HepG2 (cell line): Measurements from ENCODE around the gene LILRB3. TPM values are rescaled to one million over a fixed set of nuclear protein-coding genes. Genes with fewer than 3 reads are reported as not detected.

Source experiments
- ATAC-seq: fragments of 200-7000 bp; cut with Tn5 transposase; 3 replicates; pipeline ENCODE4 v1.9.1; 2020; ENCODE audit warnings: mild to moderate bottlenecking, moderate library complexity
- BruUV-seq: library from RNA; stranded (reverse); fragments of 400-500 nt; replicated peaks from 2 replicates; lab custom pipeline; 2021; lab: Mats Ljungman, UMichigan
- CTCF ChIA-PET: fragments of 300-600 bp; formaldehyde crosslinking; extraction: SDS; loops from one replicate; lab custom pipeline; 2021; ENCODE audit warnings: low total read pairs, inconsistent platforms, low intra/inter-chr PET ratio; lab: Yijun Ruan, JAX
- POLR2A ChIA-PET: fragments of 350-600 bp; sonication (Branson Sonifier 250); formaldehyde crosslinking; loops from one replicate; lab custom pipeline; 2020; ENCODE audit warnings: antibody characterized with exemption, inconsistent platforms; lab: Yijun Ruan, JAX
- DNase-seq: peaks from one replicate; pipeline ENCODE4 v3.0.0-alpha.2; 2015; ENCODE audit warnings: low spot score
- FAIRE-seq: peaks from 3 replicates; lab custom pipeline; 2011; peaks lifted over from hg19 to GRCh38; lab: Jason Lieb, UNC
- H2AFZ ChIP-seq: one replicate; pipeline ENCODE4 v1.6.1; 2011; ENCODE audit warnings: low read length, inconsistent platforms
- H3K27ac ChIP-seq: fragments of 300-600 bp; 3 replicates; pipeline ENCODE4 v1.8.0; 2011; ENCODE audit warnings: mixed run types, mild to moderate bottlenecking, mixed read lengths, low read length, inconsistent platforms; ENCODE audit not compliant: insufficient read depth; ENCODE audit errors: extremely low read length
- H3K27me3 ChIP-seq, 2 experiments: fragments of 200-600 bp in 1 of 2; 2 replicates in 1 of 2; 3 replicates in 1 of 2; pipeline versions ENCODE4 v1.6.0 to v1.8.0; 2011; ENCODE audit warnings: low read length in 2 of 2, mild to moderate bottlenecking in 2 of 2, moderate library complexity in 2 of 2, inconsistent platforms in 1 of 2; ENCODE audit not compliant: insufficient read depth in 2 of 2, control insufficient read depth in 1 of 2
- H3K36me3 ChIP-seq, 2 experiments: fragments of 200-600 bp in 1 of 2; replicated peaks in 1 of 2; 2 replicates in 1 of 2; 3 replicates in 1 of 2; pipeline versions ENCODE4 v1.5.1 to v1.8.0; 2011; ENCODE audit warnings: low read length in 2 of 2, inconsistent platforms in 1 of 2; ENCODE audit not compliant: insufficient read depth in 2 of 2, control insufficient read depth in 1 of 2
- H3K4me1 ChIP-seq: 2 replicates; pipeline ENCODE4 v1.5.1; 2012; ENCODE audit warnings: low read length, inconsistent platforms; ENCODE audit not compliant: insufficient read depth
- H3K4me2 ChIP-seq: 2 replicates; pipeline ENCODE4 v1.6.0; 2011; ENCODE audit warnings: low read depth, low read length, inconsistent platforms
- H3K4me3 ChIP-seq, 3 experiments: fragments of 200-600 bp in 1 of 3; sonication (generic), shearing (Covaris generic) in 1 of 3; replicated peaks in 1 of 3; 2 replicates each; pipeline ENCODE4 v1.5.1; 2011 to 2016; ENCODE audit warnings: low read length in 3 of 3, inconsistent platforms in 2 of 3, low read depth in 2 of 3, mild to moderate bottlenecking in 2 of 3, control low read depth in 1 of 3, mixed read lengths in 1 of 3; ENCODE audit not compliant: insufficient read depth in 1 of 3
- H3K79me2 ChIP-seq: one replicate; pipeline ENCODE4 v1.6.1; 2011; ENCODE audit warnings: low read length, inconsistent platforms; ENCODE audit not compliant: insufficient read depth
- H3K9ac ChIP-seq: 2 replicates; pipeline ENCODE4 v1.6.0; 2011; ENCODE audit warnings: mild to moderate bottlenecking, low read depth, low read length, inconsistent platforms; ENCODE audit not compliant: insufficient read depth
- H3K9me3 ChIP-seq: 2 replicates; pipeline ENCODE4 v1.5.1; 2012; ENCODE audit warnings: mild to moderate bottlenecking, low read length
- H4K20me1 ChIP-seq: 2 replicates; pipeline ENCODE4 v1.6.0; 2011; ENCODE audit warnings: inconsistent platforms, mild to moderate bottlenecking, low read length, moderate library complexity; ENCODE audit not compliant: insufficient read depth
- ARNTL ChIP-seq: sonication (generic); formaldehyde crosslinking; IDR thresholded peaks from 2 replicates; pipeline ENCODE4 v1.4.0; 2020; ENCODE audit warnings: mild to moderate bottlenecking, missing genetic modification reagents
- EHMT2 ChIP-seq: fragments of 200-600 bp; sonication (generic); IDR thresholded peaks from 2 replicates; pipeline ENCODE4 v1.7.0; 2017; ENCODE audit warnings: antibody characterized with exemption, low read depth, low read length, borderline replicate concordance
- EP300 ChIP-seq, 3 experiments: sonication (generic) in 1 of 3; formaldehyde crosslinking in 1 of 3; IDR thresholded peaks; 2 replicates each; pipeline versions ENCODE4 v1.5.1 to v1.6.1; 2011 to 2020; ENCODE audit warnings: low read depth in 2 of 3, low read length in 2 of 3, borderline replicate concordance in 1 of 3, improper control_type of control experiment in 1 of 3, mild to moderate bottlenecking in 1 of 3, missing genetic modification reagents in 1 of 3, moderate library complexity in 1 of 3
- HDAC1 ChIP-seq: sonication (generic); formaldehyde crosslinking; IDR thresholded peaks from 2 replicates; pipeline ENCODE4 v1.5.1; 2020; ENCODE audit warnings: mild to moderate bottlenecking, missing genetic modification reagents
- KAT8 ChIP-seq: IDR thresholded peaks from 2 replicates; pipeline ENCODE4 v1.6.1; 2016; ENCODE audit warnings: missing genetic modification reagents, missing compliant biosample characterization
- KDM6A ChIP-seq: IDR thresholded peaks from 2 replicates; pipeline ENCODE4 v1.6.1; 2016; ENCODE audit warnings: low read depth
- NCOA2 ChIP-seq: sonication (generic); formaldehyde crosslinking; IDR thresholded peaks from 2 replicates; pipeline ENCODE4 v1.8.0; 2022; ENCODE audit warnings: inconsistent platforms
- SRSF4 ChIP-seq: fragments of 200-400 bp; formaldehyde crosslinking; IDR thresholded peaks from one replicate; pipeline ENCODE4 v1.6.1; 2018; ENCODE audit warnings: mild to moderate bottlenecking, low read depth, low read length, moderate library complexity; ENCODE audit not compliant: poor library complexity, severe bottlenecking
- TFDP2 ChIP-seq: sonication (generic); formaldehyde crosslinking; IDR thresholded peaks from 2 replicates; pipeline ENCODE4 v1.4.0; 2020; ENCODE audit warnings: missing genetic modification reagents
- ZNF703 ChIP-seq: sonication (generic); formaldehyde crosslinking; IDR thresholded peaks from 2 replicates; pipeline ENCODE4 v1.5.1; 2020; ENCODE audit warnings: missing genetic modification reagents, mild to moderate bottlenecking, moderate library complexity, borderline replicate concordance
- WGBS: methylation state at CpG from one replicate; pipeline ENCODE4 v1.1.6; 2017; ENCODE audit warnings: low lambda C conversion rate; 5-methylcytosine and 5-hydroxymethylcytosine counted together
- in situ Hi-C: cut with HindIII; loops from 2 replicates; pipeline ENCODE4 v1.10.0; 2017; ENCODE audit warnings: low pct_unique_long_range_greater_than_20kb; ENCODE audit not compliant: extremely low pct_ligation_motif_present
- intact Hi-C: fragments of 100-400 bp; cut with micrococcal nuclease; formaldehyde crosslinking; loops from one replicate; pipeline ENCODE4 v1.10.0; 2022; ENCODE audit not compliant: unreplicated experiment
- polyA plus RNA-seq, 8 experiments: library from polyadenylated mRNA; depleted of rRNA in 3 of 8; stranded (reverse) in 7 of 8; unstranded in 1 of 8; fragments of >200 nt; fragmentation: Illumina TruSeq in 4 of 8; extraction: Trizol in 4 of 8; gene quantifications; 2 replicates each; pipeline versions ENCODE4 v1.2.1 to v1.2.3, GENCODE V29; 2011 to 2016; ENCODE audit warnings: low read depth in 4 of 8, missing spikeins in 1 of 8, mixed read lengths in 1 of 8; ENCODE audit not compliant: insufficient read depth in 1 of 8
- total RNA-seq, 5 experiments: library from RNA; depleted of rRNA; stranded (reverse); fragments of >200 nt; fragmentation: Illumina TruSeq; extraction: Trizol; gene quantifications; 2 replicates each; pipeline ENCODE4 v1.2.3, GENCODE V29; 2016; ENCODE audit warnings: low read depth in 1 of 5
- TF ChIP-seq, protein P1 (sequence below): sonication (generic); formaldehyde crosslinking; IDR thresholded peaks from 2 replicates; pipeline ENCODE4 v1.8.1; 2022; ENCODE audit warnings: mild to moderate bottlenecking, missing genetic modification reagents

LILRB3 gene
- total and polyA plus RNA-seq, 2 of the 13 experiments (the other 11 are each of a cell fraction or from before 2014, with no cell fraction given) = 0.22 TPM; not detected in 1

DNA sequence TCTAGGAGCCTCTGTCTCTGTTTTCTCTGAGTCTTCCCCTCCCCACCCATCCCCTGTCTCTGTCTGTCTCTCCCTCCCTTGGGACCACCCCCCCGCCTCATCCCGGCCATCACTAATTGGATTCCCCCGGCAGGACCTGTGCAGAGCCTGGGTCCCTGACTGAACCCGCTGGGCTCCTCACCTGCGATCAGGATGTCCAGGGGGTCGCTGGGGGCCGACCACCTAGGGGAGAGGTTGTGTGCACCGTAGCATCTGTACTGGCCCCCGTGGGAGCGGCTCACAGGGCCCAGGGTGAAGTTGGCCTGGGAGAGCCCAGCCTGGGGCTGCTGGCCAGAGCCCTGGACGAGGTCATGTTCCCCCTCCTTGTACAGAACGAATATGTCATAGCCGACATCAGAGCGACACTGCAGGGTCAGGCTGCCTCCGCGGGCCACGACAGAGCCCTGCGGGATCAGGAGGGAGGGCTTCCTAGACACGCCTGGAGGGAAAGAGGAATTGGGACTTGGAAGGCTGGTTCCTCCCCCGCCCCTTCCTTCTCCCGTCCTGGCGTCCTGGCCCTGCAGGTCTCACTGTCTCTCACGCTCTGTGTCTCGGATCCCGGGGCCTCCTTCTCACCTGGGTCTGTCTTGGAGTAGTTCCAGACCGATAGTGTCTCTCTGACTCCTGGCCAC is 32.4 kb upstream of the LILRB3 start:
- TF ChIP-seq TFDP2 (CRISPR knock-in tag) (no peak), ZNF703 (CRISPR knock-in tag) (no peak), EP300 (IDR thresholded peaks at IDR 0.05; ENCODE audit: low read depth in 2 of 2, low read length in 2 of 2) (no peak), EP300 (CRISPR knock-in tag; IDR thresholded peaks at IDR 0.05; ENCODE audit: borderline replicate concordance) (no peak), SRSF4 (no peak), EHMT2 (no peak), KAT8 (CRISPR knock-in tag) (no peak), NCOA2 (CRISPR knock-in tag) (no peak), ARNTL (CRISPR knock-in tag) (no peak), HDAC1 (CRISPR knock-in tag) (no peak), KDM6A (no peak)
- TF ChIP-seq, protein P1, sequence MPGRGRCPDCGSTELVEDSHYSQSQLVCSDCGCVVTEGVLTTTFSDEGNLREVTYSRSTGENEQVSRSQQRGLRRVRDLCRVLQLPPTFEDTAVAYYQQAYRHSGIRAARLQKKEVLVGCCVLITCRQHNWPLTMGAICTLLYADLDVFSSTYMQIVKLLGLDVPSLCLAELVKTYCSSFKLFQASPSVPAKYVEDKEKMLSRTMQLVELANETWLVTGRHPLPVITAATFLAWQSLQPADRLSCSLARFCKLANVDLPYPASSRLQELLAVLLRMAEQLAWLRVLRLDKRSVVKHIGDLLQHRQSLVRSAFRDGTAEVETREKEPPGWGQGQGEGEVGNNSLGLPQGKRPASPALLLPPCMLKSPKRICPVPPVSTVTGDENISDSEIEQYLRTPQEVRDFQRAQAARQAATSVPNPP (CRISPR knock-in tag) = no peak
- ChIA-PET CTCF (no interaction called here), POLR2A (no interaction called here)
- FAIRE-seq (no peak), DNase-seq (no peak), ATAC-seq (no peak)
- Histone ChIP-seq H3K27ac (no peak overlapping the region), H3K4me1 (no peaks in the 10 kb centered on the region), H3K4me3 (no peak overlapping the region), H3K79me2 (no peaks in the 10 kb centered on the region), H3K36me3 (no peaks in the 10 kb centered on the region), H3K9me3 (no peaks in the 10 kb centered on the region), H4K20me1 (no peaks in the 10 kb centered on the region), H3K27me3 (peaks cover 12 to 68% of the 10 kb centered on the region in 2 experiments), H2AFZ (no peak overlapping the region), H3K4me2 (no peak overlapping the region), H3K9ac (no peak overlapping the region)
- in situ Hi-C loops (no loop called here), intact Hi-C loops (no loop called here)
- 6% methylated on average over 12 of the region's 26 CpGs for WGBS
- BruUV-seq = no TSS peak
